Activated naive CD8-positive, alpha-beta T cell (primary cell): Measurements from ENCODE around the gene TAS1R3.

Source experiments
- H3K27ac Mint-ChIP-seq: one replicate; pipeline ENCODE4 v1.8.0; 2021; ENCODE audit warnings: mixed read lengths
- H3K27me3 Mint-ChIP-seq: one replicate; pipeline ENCODE4 v1.8.0; 2021; ENCODE audit warnings: mixed read lengths
- H3K36me3 Mint-ChIP-seq: one replicate; pipeline ENCODE4 v1.8.0; 2021; ENCODE audit warnings: mixed read lengths
- H3K4me1 Mint-ChIP-seq: one replicate; pipeline ENCODE4 v1.8.0; 2021; ENCODE audit warnings: low read depth, mixed read lengths
- H3K4me3 Mint-ChIP-seq: one replicate; pipeline ENCODE4 v1.8.0; 2021; ENCODE audit warnings: mild to moderate bottlenecking, mixed read lengths
- H3K9me3 Mint-ChIP-seq: one replicate; pipeline ENCODE4 v1.8.0; 2021; ENCODE audit warnings: low read depth, mixed read lengths

TAS1R3 gene

GRCh38 chr1:1292442-1292779, 38.7 kb upstream of the TAS1R3 start:
- H3K4me3 Mint-ChIP-seq = no peak overlapping the region
- peaks cover 3% of the 10 kb centered on the region for H3K4me1 Mint-ChIP-seq
- H3K9me3 Mint-ChIP-seq = no peaks in the 10 kb centered on the region
- H3K27me3 Mint-ChIP-seq = no peaks in the 10 kb centered on the region
- H3K27ac Mint-ChIP-seq = no peak overlapping the region
- H3K36me3 Mint-ChIP-seq = no peaks in the 10 kb centered on the region

GRCh38 chr1:1292851-1293250, 38.2 kb upstream of the TAS1R3 start:
- no peaks in the 10 kb centered on the region for H3K27me3 Mint-ChIP-seq
- H3K9me3 Mint-ChIP-seq = no peaks in the 10 kb centered on the region
- no peak overlapping the region for H3K27ac Mint-ChIP-seq
- H3K36me3 Mint-ChIP-seq = no peaks in the 10 kb centered on the region
- no peak overlapping the region for H3K4me3 Mint-ChIP-seq
- peaks cover 3% of the 10 kb centered on the region for H3K4me1 Mint-ChIP-seq

- no peak overlapping the region for H3K27ac Mint-ChIP-seq
- no peak overlapping the region for H3K4me3 Mint-ChIP-seq
- H3K36me3 Mint-ChIP-seq = no peaks in the 10 kb centered on the region
- H3K27me3 Mint-ChIP-seq = no peaks in the 10 kb centered on the region
- no peaks in the 10 kb centered on the region for H3K9me3 Mint-ChIP-seq
- peaks cover 3% of the 10 kb centered on the region for H3K4me1 Mint-ChIP-seq
Measured at GRCh38 chr1:1293263-1294249, 37.5 kb upstream of the TAS1R3 start.

GRCh38 chr1:1294250-1294890, 36.7 kb upstream of the TAS1R3 start:
- H3K4me3 Mint-ChIP-seq = no peak overlapping the region

GRCh38 chr1:1295154-1295923, 35.7 kb upstream of the TAS1R3 start:
- no peaks in the 10 kb centered on the region for H3K27me3 Mint-ChIP-seq
- no peak overlapping the region for H3K27ac Mint-ChIP-seq
- no peaks in the 10 kb centered on the region for H3K9me3 Mint-ChIP-seq
- H3K4me3 Mint-ChIP-seq = no peak overlapping the region
- peaks cover 3% of the 10 kb centered on the region for H3K4me1 Mint-ChIP-seq
- H3K36me3 Mint-ChIP-seq = no peaks in the 10 kb centered on the region

More at GRCh38 chr1:1294250-1294890, 36.7 kb upstream of the TAS1R3 start:
- H3K4me1 Mint-ChIP-seq = peaks cover 3% of the 10 kb centered on the region
- H3K27ac Mint-ChIP-seq = no peak overlapping the region
- H3K27me3 Mint-ChIP-seq = no peaks in the 10 kb centered on the region
- no peaks in the 10 kb centered on the region for H3K9me3 Mint-ChIP-seq
- H3K36me3 Mint-ChIP-seq = no peaks in the 10 kb centered on the region

GRCh38 chr1:1296070-1297061, 34.7 kb upstream of the TAS1R3 start:
- Mint-ChIP-seq H3K27me3 (no peaks in the 10 kb centered on the region), H3K9me3 (no peaks in the 10 kb centered on the region), H3K27ac (no peak overlapping the region), H3K4me3 (no peak overlapping the region), H3K36me3 (no peaks in the 10 kb centered on the region), H3K4me1 (peaks cover 3% of the 10 kb centered on the region)

- no peaks in the 10 kb centered on the region for H3K36me3 Mint-ChIP-seq
Measured at GRCh38 chr1:1297802-1298424, 33.2 kb upstream of the TAS1R3 start.

GRCh38 chr1:1298861-1299685, 32.0 kb upstream of the TAS1R3 start:
- Mint-ChIP-seq H3K27ac (no peak overlapping the region), H3K4me1 (no peaks in the 10 kb centered on the region), H3K36me3 (no peaks in the 10 kb centered on the region), H3K27me3 (no peaks in the 10 kb centered on the region), H3K4me3 (no peak overlapping the region), H3K9me3 (no peaks in the 10 kb centered on the region)

More at GRCh38 chr1:1297802-1298424, 33.2 kb upstream of the TAS1R3 start:
- no peak overlapping the region for H3K4me3 Mint-ChIP-seq
- no peaks in the 10 kb centered on the region for H3K9me3 Mint-ChIP-seq
- H3K4me1 Mint-ChIP-seq = no peaks in the 10 kb centered on the region
- H3K27me3 Mint-ChIP-seq = no peaks in the 10 kb centered on the region
- no peak overlapping the region for H3K27ac Mint-ChIP-seq

GRCh38 chr1:1299686-1300351, 31.3 kb upstream of the TAS1R3 start:
- no peaks in the 10 kb centered on the region for H3K9me3 Mint-ChIP-seq
- H3K27ac Mint-ChIP-seq = no peak overlapping the region
- no peaks in the 10 kb centered on the region for H3K4me1 Mint-ChIP-seq
- no peak overlapping the region for H3K4me3 Mint-ChIP-seq
- H3K27me3 Mint-ChIP-seq = no peaks in the 10 kb centered on the region
- H3K36me3 Mint-ChIP-seq = no peaks in the 10 kb centered on the region

GRCh38 chr1:1300352-1300739, 30.7 kb upstream of the TAS1R3 start:
- H3K27me3 Mint-ChIP-seq = no peaks in the 10 kb centered on the region
- no peak overlapping the region for H3K27ac Mint-ChIP-seq
- H3K4me3 Mint-ChIP-seq = no peak overlapping the region
- no peaks in the 10 kb centered on the region for H3K9me3 Mint-ChIP-seq
- no peaks in the 10 kb centered on the region for H3K36me3 Mint-ChIP-seq
- H3K4me1 Mint-ChIP-seq = peaks cover 2% of the 10 kb centered on the region

- Mint-ChIP-seq H3K9me3 (no peaks in the 10 kb centered on the region), H3K36me3 (no peaks in the 10 kb centered on the region), H3K27ac (no peak overlapping the region), H3K4me3 (no peak overlapping the region), H3K27me3 (no peaks in the 10 kb centered on the region), H3K4me1 (peaks cover 14% of the 10 kb centered on the region)
Measured at GRCh38 chr1:1302006-1302430, 29.1 kb upstream of the TAS1R3 start.

GRCh38 chr1:1302951-1303509, 28.1 kb upstream of the TAS1R3 start:
- Mint-ChIP-seq H3K4me3 (no peak overlapping the region), H3K36me3 (no peaks in the 10 kb centered on the region), H3K4me1 (peaks cover 14% of the 10 kb centered on the region)

More at GRCh38 chr1:1302951-1303509, 28.1 kb upstream of the TAS1R3 start:
- H3K27ac Mint-ChIP-seq = no peak overlapping the region
- H3K27me3 Mint-ChIP-seq = no peaks in the 10 kb centered on the region
- H3K9me3 Mint-ChIP-seq = no peaks in the 10 kb centered on the region
